HepG2 (cell line): Measurements from ENCODE around the gene TMEM266. TPM values are rescaled to one million over a fixed set of nuclear protein-coding genes. Genes with fewer than 3 reads are reported as not detected.
A peak's percentile ranks its signal among the peaks of the same experiment; 100 is the strongest.

Experiments
- ARNT2 ChIP-seq: sonication (generic); formaldehyde crosslinking; IDR thresholded peaks from 2 replicates; pipeline ENCODE4 v1.8.0; 2022; ENCODE audit warnings: mild to moderate bottlenecking, low read depth, missing genetic modification reagents, moderate library complexity
- FOSL2 ChIP-seq: sonication (generic); formaldehyde crosslinking; IDR thresholded peaks from 2 replicates; pipeline ENCODE4 v1.4.0; 2020; ENCODE audit warnings: missing genetic modification reagents
- HOXA3 ChIP-seq: sonication (generic); formaldehyde crosslinking; IDR thresholded peaks from 2 replicates; pipeline ENCODE4 v1.5.0; 2020; ENCODE audit warnings: missing genetic modification reagents
- KAT7 ChIP-seq: IDR thresholded peaks from 2 replicates; pipeline ENCODE4 v1.6.1; 2018; ENCODE audit warnings: borderline replicate concordance, missing compliant biosample characterization
- KLF16 ChIP-seq, 2 experiments: sonication (generic) in 1 of 2; formaldehyde crosslinking in 1 of 2; IDR thresholded peaks; 2 replicates each; pipeline versions ENCODE4 v1.6.1 to v1.8.0; 2016 to 2023; ENCODE audit warnings: missing genetic modification reagents in 2 of 2, missing compliant biosample characterization in 1 of 2
- NR2C2 ChIP-seq: sonication (generic); formaldehyde crosslinking; IDR thresholded peaks from 2 replicates; pipeline ENCODE4 v1.4.0; 2020; ENCODE audit warnings: missing genetic modification reagents, mild to moderate bottlenecking, moderate library complexity, borderline replicate concordance
- RARA ChIP-seq: IDR thresholded peaks from 2 replicates; pipeline ENCODE4 v1.6.1; 2016; ENCODE audit warnings: missing genetic modification reagents, missing compliant biosample characterization
- TAF1 ChIP-seq: sonication (generic); formaldehyde crosslinking; IDR thresholded peaks from 2 replicates; pipeline ENCODE4 v1.4.0; 2020; ENCODE audit warnings: missing genetic modification reagents
- TFDP2 ChIP-seq: sonication (generic); formaldehyde crosslinking; IDR thresholded peaks from 2 replicates; pipeline ENCODE4 v1.4.0; 2020; ENCODE audit warnings: missing genetic modification reagents
- ZFX ChIP-seq: sonication (generic); formaldehyde crosslinking; IDR thresholded peaks from 2 replicates; pipeline ENCODE4 v1.4.0; 2020; ENCODE audit warnings: mild to moderate bottlenecking, low read depth, missing genetic modification reagents, moderate library complexity
- ZNF543 ChIP-seq: sonication (generic); formaldehyde crosslinking; IDR thresholded peaks from 2 replicates; pipeline ENCODE4 v1.4.0; 2020; ENCODE audit warnings: mild to moderate bottlenecking, missing genetic modification reagents
- ZNF792 ChIP-seq: IDR thresholded peaks from 2 replicates; pipeline ENCODE4 v1.6.1; 2016
- polyA plus RNA-seq, 8 experiments: library from polyadenylated mRNA; depleted of rRNA in 3 of 8; stranded (reverse) in 7 of 8; unstranded in 1 of 8; fragments of >200 nt; fragmentation: Illumina TruSeq in 4 of 8; extraction: Trizol in 4 of 8; gene quantifications; 2 replicates each; pipeline versions ENCODE4 v1.2.1 to v1.2.3, GENCODE V29; 2011 to 2016; ENCODE audit warnings: low read depth in 4 of 8, missing spikeins in 1 of 8, mixed read lengths in 1 of 8; ENCODE audit not compliant: insufficient read depth in 1 of 8
- total RNA-seq, 5 experiments: library from RNA; depleted of rRNA; stranded (reverse); fragments of >200 nt; fragmentation: Illumina TruSeq; extraction: Trizol; gene quantifications; 2 replicates each; pipeline ENCODE4 v1.2.3, GENCODE V29; 2016; ENCODE audit warnings: low read depth in 1 of 5
- TF ChIP-seq, protein P1 (sequence below): sonication (generic); formaldehyde crosslinking; IDR thresholded peaks from 2 replicates; pipeline ENCODE4 v1.4.0; 2020; ENCODE audit warnings: missing genetic modification reagents
- TF ChIP-seq, protein P2 (sequence below): sonication (generic); formaldehyde crosslinking; IDR thresholded peaks from 2 replicates; pipeline ENCODE4 v1.8.0; 2022; ENCODE audit warnings: missing genetic modification reagents, mild to moderate bottlenecking, moderate library complexity, borderline replicate concordance
- TF ChIP-seq, protein P3 (sequence below): sonication (generic); formaldehyde crosslinking; IDR thresholded peaks from 2 replicates; pipeline ENCODE4 v1.4.0; 2020; ENCODE audit warnings: missing genetic modification reagents
- TF ChIP-seq, protein P4 (sequence below): sonication (generic); formaldehyde crosslinking; IDR thresholded peaks from 2 replicates; pipeline ENCODE4 v1.4.0; 2020; ENCODE audit warnings: mild to moderate bottlenecking, missing genetic modification reagents
- TF ChIP-seq, protein P5 (sequence below): sonication (generic); formaldehyde crosslinking; IDR thresholded peaks from 2 replicates; pipeline ENCODE4 v1.4.0; 2020; ENCODE audit warnings: mild to moderate bottlenecking, missing genetic modification reagents

Gene TMEM266
- total and polyA plus RNA-seq, 2 of the 13 experiments (the other 11 are each of a cell fraction or from before 2014, with no cell fraction given), result 0.04 TPM; not detected in 1

GRCh38 chr15:76163457-76164295 is 103.9 kb downstream of the TMEM266 start (continued):
- TF ChIP-seq, protein P1, sequence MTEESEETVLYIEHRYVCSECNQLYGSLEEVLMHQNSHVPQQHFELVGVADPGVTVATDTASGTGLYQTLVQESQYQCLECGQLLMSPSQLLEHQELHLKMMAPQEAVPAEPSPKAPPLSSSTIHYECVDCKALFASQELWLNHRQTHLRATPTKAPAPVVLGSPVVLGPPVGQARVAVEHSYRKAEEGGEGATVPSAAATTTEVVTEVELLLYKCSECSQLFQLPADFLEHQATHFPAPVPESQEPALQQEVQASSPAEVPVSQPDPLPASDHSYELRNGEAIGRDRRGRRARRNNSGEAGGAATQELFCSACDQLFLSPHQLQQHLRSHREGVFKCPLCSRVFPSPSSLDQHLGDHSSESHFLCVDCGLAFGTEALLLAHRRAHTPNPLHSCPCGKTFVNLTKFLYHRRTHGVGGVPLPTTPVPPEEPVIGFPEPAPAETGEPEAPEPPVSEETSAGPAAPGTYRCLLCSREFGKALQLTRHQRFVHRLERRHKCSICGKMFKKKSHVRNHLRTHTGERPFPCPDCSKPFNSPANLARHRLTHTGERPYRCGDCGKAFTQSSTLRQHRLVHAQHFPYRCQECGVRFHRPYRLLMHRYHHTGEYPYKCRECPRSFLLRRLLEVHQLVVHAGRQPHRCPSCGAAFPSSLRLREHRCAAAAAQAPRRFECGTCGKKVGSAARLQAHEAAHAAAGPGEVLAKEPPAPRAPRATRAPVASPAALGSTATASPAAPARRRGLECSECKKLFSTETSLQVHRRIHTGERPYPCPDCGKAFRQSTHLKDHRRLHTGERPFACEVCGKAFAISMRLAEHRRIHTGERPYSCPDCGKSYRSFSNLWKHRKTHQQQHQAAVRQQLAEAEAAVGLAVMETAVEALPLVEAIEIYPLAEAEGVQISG (CRISPR knock-in tag), result 0 out of 2 replicates have a peak, but pooled peaks have one; percentile 25
- TF ChIP-seq, protein P2, sequence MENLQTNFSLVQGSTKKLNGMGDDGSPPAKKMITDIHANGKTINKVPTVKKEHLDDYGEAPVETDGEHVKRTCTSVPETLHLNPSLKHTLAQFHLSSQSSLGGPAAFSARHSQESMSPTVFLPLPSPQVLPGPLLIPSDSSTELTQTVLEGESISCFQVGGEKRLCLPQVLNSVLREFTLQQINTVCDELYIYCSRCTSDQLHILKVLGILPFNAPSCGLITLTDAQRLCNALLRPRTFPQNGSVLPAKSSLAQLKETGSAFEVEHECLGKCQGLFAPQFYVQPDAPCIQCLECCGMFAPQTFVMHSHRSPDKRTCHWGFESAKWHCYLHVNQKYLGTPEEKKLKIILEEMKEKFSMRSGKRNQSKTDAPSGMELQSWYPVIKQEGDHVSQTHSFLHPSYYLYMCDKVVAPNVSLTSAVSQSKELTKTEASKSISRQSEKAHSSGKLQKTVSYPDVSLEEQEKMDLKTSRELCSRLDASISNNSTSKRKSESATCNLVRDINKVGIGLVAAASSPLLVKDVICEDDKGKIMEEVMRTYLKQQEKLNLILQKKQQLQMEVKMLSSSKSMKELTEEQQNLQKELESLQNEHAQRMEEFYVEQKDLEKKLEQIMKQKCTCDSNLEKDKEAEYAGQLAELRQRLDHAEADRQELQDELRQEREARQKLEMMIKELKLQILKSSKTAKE (CRISPR knock-in tag), result no peak
- TF ChIP-seq ZFX (CRISPR knock-in tag) (peak; percentile 73), ZNF543 (CRISPR knock-in tag) (peak; percentile 49; the same call in 1 of the 2 replicates), ARNT2 (CRISPR knock-in tag) (no peak), NR2C2 (peak; percentile 84), FOSL2 (CRISPR knock-in tag) (peak; percentile 32; the same call in 1 of the 2 replicates), TFDP2 (CRISPR knock-in tag) (peak; percentile 34; the same call in 1 of the 2 replicates), ZNF792 (no peak), KAT7 (peak; percentile 36; the same call in 1 of the 2 replicates), HOXA3 (CRISPR knock-in tag) (peak; percentile 36; the same call in 1 of the 2 replicates), TAF1 (0 out of 2 replicates have a peak, but pooled peaks have one; percentile 22), KLF16 (CRISPR knock-in tag; IDR thresholded peaks at IDR 0.05) (peak in 1 of 2 experiments; percentile 34; a peak in 1 of 4 replicates), RARA (CRISPR knock-in tag) (peak; percentile 26; the same call in 1 of the 2 replicates)
- TF ChIP-seq, protein P3, sequence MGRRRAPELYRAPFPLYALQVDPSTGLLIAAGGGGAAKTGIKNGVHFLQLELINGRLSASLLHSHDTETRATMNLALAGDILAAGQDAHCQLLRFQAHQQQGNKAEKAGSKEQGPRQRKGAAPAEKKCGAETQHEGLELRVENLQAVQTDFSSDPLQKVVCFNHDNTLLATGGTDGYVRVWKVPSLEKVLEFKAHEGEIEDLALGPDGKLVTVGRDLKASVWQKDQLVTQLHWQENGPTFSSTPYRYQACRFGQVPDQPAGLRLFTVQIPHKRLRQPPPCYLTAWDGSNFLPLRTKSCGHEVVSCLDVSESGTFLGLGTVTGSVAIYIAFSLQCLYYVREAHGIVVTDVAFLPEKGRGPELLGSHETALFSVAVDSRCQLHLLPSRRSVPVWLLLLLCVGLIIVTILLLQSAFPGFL (CRISPR knock-in tag), result no peak
- TF ChIP-seq, protein P4, sequence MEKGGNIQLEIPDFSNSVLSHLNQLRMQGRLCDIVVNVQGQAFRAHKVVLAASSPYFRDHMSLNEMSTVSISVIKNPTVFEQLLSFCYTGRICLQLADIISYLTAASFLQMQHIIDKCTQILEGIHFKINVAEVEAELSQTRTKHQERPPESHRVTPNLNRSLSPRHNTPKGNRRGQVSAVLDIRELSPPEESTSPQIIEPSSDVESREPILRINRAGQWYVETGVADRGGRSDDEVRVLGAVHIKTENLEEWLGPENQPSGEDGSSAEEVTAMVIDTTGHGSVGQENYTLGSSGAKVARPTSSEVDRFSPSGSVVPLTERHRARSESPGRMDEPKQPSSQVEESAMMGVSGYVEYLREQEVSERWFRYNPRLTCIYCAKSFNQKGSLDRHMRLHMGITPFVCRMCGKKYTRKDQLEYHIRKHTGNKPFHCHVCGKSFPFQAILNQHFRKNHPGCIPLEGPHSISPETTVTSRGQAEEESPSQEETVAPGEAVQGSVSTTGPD (CRISPR knock-in tag), result no peak
- TF ChIP-seq, protein P5, sequence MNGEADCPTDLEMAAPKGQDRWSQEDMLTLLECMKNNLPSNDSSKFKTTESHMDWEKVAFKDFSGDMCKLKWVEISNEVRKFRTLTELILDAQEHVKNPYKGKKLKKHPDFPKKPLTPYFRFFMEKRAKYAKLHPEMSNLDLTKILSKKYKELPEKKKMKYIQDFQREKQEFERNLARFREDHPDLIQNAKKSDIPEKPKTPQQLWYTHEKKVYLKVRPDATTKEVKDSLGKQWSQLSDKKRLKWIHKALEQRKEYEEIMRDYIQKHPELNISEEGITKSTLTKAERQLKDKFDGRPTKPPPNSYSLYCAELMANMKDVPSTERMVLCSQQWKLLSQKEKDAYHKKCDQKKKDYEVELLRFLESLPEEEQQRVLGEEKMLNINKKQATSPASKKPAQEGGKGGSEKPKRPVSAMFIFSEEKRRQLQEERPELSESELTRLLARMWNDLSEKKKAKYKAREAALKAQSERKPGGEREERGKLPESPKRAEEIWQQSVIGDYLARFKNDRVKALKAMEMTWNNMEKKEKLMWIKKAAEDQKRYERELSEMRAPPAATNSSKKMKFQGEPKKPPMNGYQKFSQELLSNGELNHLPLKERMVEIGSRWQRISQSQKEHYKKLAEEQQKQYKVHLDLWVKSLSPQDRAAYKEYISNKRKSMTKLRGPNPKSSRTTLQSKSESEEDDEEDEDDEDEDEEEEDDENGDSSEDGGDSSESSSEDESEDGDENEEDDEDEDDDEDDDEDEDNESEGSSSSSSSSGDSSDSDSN (CRISPR knock-in tag), result peak; percentile 26; the same call in 1 of the 2 replicates
